ENCODE data around the gene ZFHX3.

DNA sequence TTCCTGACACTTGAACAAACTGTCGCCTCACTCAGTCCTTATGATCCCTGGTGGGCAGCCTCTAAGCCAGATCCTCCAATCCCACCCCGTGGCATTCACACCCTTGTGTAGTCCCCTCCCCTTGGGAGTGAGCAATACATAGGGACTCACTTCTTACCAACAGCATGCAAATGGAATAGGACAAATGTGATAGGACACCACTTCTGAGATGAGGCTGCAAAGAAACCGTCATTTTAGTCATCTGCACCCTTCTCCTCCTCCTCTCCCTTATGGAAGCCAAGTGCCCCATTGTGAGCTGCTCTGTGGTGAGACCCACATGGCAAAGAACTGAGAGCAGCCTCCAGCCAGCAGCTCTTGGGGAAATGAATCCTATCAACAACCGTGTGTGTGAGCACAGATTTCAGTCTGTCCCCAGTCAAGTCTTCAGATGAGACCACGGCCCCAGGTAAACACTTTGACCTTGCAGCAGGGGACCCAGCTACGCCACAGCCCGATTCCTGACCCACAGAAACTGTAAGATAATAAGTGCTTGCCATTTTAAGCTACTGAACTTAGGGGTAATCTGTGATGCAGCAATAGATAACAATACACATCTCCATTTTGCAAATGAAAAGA is 46.9 kb downstream of the ZFHX3 start:
- no peak for TF ChIP-seq EZH2 (IDR thresholded peaks at IDR 0.05; ENCODE audit: insufficient read depth, poor library complexity, severe bottlenecking)
- TF ChIP-seq EZH2phosphoT487 (IDR thresholded peaks at IDR 0.05; ENCODE audit: insufficient read depth, low read depth) = no peak

Data from GM23248 (cell line).